Activated naive CD8-positive, alpha-beta T cell treated with anti-CD3 and anti-CD28 coated beads, Interleukin-2, amount 50 U/mL, for 16 hours (primary cell): ENCODE results near the gene TENM3.

Experiments used
- DNase-seq: peaks from one replicate; pipeline ENCODE4 v3.0.0-alpha.2; 2020; ENCODE audit warnings: low read depth, low spot score

TENM3 gene

GRCh38 chr4:182620111-182620980 is 377.1 kb downstream of the TENM3 start:
- DNase-seq: no peak

GRCh38 chr4:182624281-182624680 is 381.1 kb downstream of the TENM3 start:
- DNase-seq: no peak

DNA sequence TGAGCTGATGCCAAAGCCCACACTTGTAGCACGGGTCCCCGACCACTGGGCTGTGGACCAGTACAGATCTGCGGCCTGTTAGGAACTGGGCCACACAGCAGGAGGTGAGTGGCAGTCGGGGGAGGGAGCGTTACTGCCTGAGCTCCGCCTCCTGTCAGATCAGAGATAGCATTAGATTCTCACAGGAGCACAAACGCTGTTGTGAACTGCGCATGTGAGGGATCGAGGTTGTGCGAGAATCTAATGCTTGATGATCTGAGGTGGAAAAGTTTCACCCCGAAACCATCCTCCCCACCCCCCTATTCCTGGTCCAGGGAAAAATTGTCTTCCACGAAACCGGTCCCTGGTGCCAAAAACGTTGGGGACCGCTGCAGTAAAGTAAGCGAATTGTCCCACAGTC is 382.0 kb downstream of the TENM3 start:
- DNase-seq: no peak

DNA sequence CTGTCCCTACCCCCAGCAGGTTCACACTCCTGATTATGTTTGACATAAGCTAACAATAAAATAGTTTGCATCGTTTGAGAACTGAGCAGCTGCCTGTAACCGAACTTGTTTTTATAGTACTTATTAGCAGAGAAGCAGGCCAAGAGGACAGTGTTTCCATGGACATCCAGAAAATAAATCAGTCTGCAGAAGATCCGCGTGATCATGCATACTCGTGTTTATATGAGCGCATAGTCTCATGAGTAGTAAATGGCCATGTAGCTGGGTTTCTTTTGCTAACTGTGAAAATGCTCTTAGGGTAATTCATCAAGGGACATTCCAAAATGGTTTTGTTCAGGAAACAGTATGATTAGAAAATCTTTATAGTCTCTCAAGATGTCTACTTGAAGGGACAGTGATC is 384.8 kb downstream of the TENM3 start:
- no peak for DNase-seq

DNA sequence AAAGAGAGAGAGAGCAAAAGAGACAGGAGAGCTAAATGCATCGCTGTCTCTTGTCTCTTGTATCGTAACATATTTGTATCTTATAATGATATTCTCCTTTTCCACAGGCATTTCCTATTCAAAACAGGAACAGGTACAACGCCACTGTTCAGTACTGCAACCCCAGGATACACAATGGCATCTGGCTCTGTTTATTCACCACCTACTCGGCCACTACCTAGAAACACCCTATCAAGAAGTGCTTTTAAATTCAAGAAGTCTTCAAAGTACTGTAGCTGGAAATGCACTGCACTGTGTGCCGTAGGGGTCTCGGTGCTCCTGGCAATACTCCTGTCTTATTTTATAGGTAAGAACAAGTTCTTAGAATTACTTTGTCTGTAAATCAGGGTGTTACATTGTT is 385.3 kb downstream of the TENM3 start:
- no peak for DNase-seq

GRCh38 chr4:182629096-182629495 is 385.9 kb downstream of the TENM3 start:
- DNase-seq: no peak

DNA sequence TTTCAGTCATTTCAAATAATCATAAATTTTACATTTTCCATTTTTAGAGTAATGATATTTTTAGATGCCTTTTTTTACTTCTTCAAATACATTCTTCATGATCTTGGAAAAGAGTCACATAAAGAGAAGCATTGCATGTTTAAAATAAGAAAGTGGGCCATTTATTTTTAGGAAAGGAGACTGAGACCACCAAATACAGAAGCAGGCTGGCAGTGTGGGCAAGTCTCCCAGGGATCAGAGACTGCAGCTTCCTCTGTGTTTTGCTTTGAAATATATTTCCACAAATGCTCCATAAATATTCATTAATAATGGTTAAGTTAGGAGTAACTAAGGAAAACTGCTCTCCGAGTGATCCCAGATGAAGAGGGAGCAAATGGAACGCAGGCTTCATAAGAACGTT is 397.3 kb downstream of the TENM3 start:
- DNase-seq: no peak

GRCh38 chr4:182640932-182641331 is 397.7 kb downstream of the TENM3 start:
- no peak for DNase-seq

DNA sequence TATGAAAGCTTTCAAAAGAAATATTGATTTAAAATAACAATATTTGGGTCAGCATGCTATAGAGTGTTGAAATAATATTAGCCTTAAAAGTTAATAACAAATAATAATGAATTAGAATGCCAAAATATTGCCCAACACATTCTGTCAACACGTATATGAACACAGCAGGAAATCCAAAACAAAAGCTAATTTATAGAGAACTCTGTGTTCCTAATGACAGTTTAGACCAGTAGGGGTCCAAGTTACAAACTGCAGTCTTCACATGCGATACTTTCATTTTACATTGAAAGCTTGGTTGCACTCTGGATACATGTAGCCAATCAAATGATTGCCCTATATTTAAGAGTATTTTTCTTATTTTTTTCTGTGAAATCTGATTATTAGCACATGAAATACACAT is 399.6 kb downstream of the TENM3 start:
- no peak for DNase-seq

DNA sequence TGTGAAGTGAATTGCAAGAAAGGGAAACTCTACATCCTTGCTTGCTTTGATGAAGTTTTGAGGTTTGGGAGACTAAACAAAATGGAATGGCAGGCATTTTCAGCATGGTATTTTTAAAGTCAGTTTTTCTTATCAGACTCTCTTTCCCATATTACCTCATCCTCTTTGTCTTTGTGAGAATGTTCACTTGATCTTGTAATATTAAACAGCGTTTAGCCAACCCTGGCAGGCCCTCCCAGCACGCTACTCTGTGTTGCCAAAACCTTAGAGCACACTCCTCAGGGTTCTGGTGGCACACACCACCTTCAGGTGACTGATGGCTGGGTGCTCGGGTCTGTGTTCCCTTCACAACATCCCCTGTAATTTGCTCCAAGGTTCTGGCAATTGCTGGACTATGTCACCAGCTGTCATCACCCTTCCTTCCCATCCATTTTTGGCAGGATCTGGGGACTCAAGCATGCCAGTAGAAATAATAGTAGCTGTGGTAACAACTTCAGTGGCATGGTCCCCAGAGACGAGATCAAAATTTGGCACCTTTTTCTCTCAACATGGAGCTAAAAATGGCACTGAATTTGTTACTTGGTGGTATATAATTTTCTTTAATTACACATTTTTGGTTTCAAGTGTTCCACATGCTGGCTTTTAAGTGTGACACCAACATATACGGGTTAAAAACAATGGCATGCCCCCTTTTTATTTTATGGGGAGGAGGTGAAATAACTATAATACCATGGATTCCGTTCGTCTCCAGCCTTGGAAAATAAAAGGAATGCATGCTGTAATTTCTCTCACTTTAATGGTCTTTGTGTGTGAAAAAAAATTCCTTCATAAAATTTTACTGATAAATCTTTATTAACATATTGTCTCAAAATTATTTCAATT is 400.8 kb downstream of the TENM3 start:
- DNase-seq: no peak

- DNase-seq: no peak
These were observed 401.5 kb downstream of the TENM3 start for GRCh38 chr4:182644683-182645050.

DNA sequence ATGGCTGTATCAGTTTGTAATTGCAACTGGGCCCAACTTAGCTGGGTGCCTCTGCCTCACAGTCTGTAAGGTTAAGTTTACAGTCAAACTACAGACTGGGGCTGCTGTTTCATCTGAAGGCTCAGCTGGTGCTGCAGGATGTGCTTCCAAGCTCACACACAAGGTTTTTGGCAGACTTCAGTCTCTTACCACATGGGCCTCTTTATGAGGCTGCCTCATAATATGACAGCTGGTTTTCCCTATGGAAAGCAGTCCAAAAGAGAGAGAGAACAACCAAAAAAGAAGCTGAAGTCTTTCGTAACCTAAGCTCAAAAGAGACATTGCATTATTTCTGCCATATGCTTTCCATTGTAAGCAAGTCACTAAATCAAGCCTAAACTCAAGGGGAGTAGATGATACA is 402.3 kb downstream of the TENM3 start:
- no peak for DNase-seq

GRCh38 chr4:182647646-182648300 is 404.6 kb downstream of the TENM3 start:
- DNase-seq: no peak

GRCh38 chr4:182648766-182649165 is 405.6 kb downstream of the TENM3 start:
- no peak for DNase-seq

DNA sequence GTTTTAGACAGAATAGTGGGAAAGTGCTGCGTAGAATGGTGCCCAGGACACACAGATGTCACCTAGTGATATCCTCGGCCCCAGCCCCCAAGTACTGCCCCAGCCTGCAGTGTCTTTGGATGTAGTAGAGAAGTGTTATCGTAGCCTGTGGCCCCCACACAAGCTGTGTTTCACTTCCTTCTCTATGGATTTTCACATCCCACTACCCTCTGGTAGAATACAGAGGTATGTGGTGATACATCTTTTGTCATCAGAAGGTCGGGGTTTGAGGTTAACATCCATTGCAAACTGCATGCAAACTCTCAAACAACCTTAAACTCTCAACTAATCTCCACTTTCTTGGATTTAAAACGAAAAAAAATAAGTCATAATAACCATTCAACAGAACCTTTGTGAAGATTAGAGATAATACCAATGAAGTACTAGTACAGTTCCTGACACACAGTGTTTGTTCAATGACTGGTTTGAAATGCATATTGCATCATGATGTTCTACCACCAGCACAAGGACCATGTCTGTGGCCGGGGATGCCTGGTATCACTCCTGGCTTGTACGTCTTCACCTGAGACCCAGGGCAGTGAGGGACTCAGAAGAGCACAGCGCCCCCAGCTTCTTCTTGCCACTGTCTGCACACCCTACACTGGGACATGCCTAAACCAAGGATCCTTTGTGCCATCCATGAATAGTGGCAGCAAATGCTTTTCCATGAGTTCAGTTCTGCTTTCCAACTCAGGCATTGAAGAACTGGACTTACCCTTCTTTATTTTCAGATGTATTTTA is 406.7 kb downstream of the TENM3 start:
- no peak for DNase-seq

- no peak for DNase-seq
These were observed 410.4 kb downstream of the TENM3 start for GRCh38 chr4:182653596-182653995.

DNA sequence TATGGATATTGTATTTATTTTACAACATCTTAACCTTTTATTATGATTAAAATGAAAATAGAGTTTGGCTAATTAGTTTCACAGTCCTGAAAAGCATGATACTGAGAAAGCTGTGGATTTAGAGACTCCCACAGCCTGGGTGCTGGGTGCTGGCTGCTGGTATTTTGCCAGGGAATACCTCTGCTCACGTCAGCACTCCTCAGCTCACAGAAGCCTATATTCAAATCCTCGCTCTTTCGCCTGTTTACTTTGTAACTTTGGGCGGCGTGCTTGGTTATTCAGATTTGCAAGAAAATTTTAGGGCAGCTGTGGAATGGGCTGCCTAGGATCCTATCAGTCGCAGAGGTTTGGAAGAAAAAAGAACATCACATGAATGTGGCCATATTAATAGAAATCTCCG is 412.1 kb downstream of the TENM3 start:
- DNase-seq: no peak

GRCh38 chr4:182662551-182662950 is 419.3 kb downstream of the TENM3 start:
- DNase-seq: no peak

DNA sequence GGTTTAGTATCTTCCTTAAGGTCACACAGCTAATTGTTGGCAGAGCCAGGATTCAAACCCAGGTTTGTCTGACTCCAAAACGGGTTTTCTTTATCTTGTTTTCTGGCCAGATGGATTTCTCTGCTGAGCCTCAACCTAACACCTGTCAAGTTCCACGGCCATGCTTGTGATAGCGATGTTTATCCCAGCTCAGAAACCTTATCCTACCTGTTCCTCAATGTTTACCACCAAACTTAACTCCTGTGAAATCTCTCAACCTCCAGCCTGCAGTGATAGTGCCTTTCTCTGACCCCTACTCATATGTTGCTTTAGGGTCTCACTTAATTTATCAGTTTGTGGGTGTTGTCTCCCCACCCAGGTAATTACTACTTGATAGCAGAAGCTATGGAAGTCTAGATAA is 428.0 kb downstream of the TENM3 start:
- DNase-seq: no peak

DNA sequence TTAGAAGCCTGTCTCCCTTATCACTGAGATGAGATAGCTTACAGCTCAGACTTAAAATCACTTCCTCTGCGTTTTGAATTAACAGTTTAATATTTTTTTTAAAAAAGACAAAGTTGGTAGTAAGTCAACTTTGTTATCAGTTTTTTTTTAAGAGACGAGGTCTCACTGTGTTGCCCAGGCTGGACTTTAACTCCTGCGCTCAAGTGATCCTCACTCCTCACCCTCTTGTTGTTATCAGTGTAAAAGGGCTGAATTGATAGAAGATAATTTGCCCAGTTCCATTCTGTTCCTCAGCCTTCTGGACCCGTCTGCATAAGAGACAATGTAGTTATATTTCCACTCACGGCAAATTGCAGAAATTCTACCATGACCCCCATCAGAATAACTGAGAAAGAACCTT is 428.5 kb downstream of the TENM3 start:
- no peak for DNase-seq

GRCh38 chr4:182678590-182678989 is 435.4 kb downstream of the TENM3 start:
- DNase-seq: no peak

GRCh38 chr4:182679533-182679932 is 436.3 kb downstream of the TENM3 start:
- no peak for DNase-seq
